ENCODE results near the gene PHACTR4.

DNA sequence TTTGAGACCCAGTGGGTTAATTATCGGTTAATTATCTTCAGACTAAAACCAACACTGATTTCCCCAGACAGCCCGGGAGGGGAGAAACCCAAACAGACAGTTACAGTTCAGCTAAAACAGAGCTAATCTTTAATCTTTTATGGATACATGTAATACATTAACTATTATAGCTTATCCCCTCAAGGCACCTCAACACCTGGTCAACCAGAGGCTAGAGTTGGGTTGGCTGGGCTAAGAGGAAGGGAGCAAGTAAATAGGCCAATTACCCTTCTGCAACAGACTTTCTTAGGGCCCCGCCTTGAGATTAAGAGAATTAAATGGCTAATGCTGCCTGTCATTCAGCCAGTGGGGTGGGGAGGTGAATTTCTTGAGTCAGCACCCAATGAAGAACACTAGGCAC lies 47.3 kb upstream of the PHACTR4 start:
- TF ChIP-seq CTCF (IDR thresholded peaks at IDR 0.05; ENCODE audit: insufficient read depth, low read length) (no peak), GABPA (IDR thresholded peaks at IDR 0.05; ENCODE audit: low read depth) (no peak), SPI1 (IDR thresholded peaks at IDR 0.05; ENCODE audit: borderline replicate concordance, low read depth) (no peak), REST (IDR thresholded peaks at IDR 0.05; ENCODE audit: insufficient replicate concordance, low read depth) (no peak), POLR2AphosphoS5 (IDR thresholded peaks at IDR 0.05; ENCODE audit: low read depth) (no peak)

Data from HL-60 (cell line).